Calu3 (cell line): ENCODE measurements around the gene PLAAT3. TPM values are rescaled to one million over a fixed set of nuclear protein-coding genes. Genes with fewer than 3 reads are reported as not detected.

ENCODE experiments used
- BruUV-seq: library from RNA; stranded (reverse); fragments of 400-500 nt; replicated peaks from 2 replicates; lab custom pipeline; 2021; lab: Mats Ljungman, UMichigan
- CTCF ChIA-PET: fragments of 300-600 bp; sonication (Branson Sonifier 250); formaldehyde crosslinking; loops from one replicate; lab custom pipeline; 2022; ENCODE audit warnings: antibody characterized with exemption; lab: Charles Lee
- DNase-seq: peaks from one replicate; pipeline ENCODE4 v3.0.0; 2022
- H3K27ac Mint-ChIP-seq: one replicate; pipeline ENCODE4 v1.8.0; 2022; ENCODE audit warnings: mixed read lengths; ENCODE audit not compliant: unreplicated experiment
- H3K27me3 Mint-ChIP-seq: one replicate; pipeline ENCODE4 v1.8.0; 2022; ENCODE audit warnings: mixed read lengths; ENCODE audit not compliant: unreplicated experiment
- H3K36me3 Mint-ChIP-seq: one replicate; pipeline ENCODE4 v1.8.0; 2022; ENCODE audit warnings: mild to moderate bottlenecking, moderate library complexity, mixed read lengths; ENCODE audit not compliant: insufficient read depth, unreplicated experiment
- H3K4me1 Mint-ChIP-seq: one replicate; pipeline ENCODE4 v1.8.0; 2022; ENCODE audit warnings: mild to moderate bottlenecking, low read depth, mixed read lengths; ENCODE audit not compliant: unreplicated experiment
- H3K4me3 Mint-ChIP-seq: one replicate; pipeline ENCODE4 v1.8.0; 2022; ENCODE audit warnings: mild to moderate bottlenecking, low read depth, moderate library complexity, mixed read lengths; ENCODE audit not compliant: unreplicated experiment
- H3K9me3 Mint-ChIP-seq: one replicate; pipeline ENCODE4 v1.8.0; 2022; ENCODE audit warnings: low read depth, mixed read lengths; ENCODE audit not compliant: unreplicated experiment
- intact Hi-C: fragments of 100-400 bp; cut with micrococcal nuclease; formaldehyde crosslinking; loops from one replicate; pipeline ENCODE4 v1.10.0; 2022; ENCODE audit not compliant: unreplicated experiment
- total RNA-seq: library from RNA; stranded (reverse); gene quantifications from 2 replicates; pipeline ENCODE4 v1.2.3, GENCODE V29; 2022
- TF ChIP-seq, protein P1 (sequence below): fragments of 200-600 bp; IDR thresholded peaks from one replicate; pipeline ENCODE4 v1.8.0; 2022; ENCODE audit warnings: antibody characterized with exemption; ENCODE audit not compliant: unreplicated experiment

Gene PLAAT3
- total RNA-seq, 1 experiment from 2014 or later: 297 TPM

DNA sequence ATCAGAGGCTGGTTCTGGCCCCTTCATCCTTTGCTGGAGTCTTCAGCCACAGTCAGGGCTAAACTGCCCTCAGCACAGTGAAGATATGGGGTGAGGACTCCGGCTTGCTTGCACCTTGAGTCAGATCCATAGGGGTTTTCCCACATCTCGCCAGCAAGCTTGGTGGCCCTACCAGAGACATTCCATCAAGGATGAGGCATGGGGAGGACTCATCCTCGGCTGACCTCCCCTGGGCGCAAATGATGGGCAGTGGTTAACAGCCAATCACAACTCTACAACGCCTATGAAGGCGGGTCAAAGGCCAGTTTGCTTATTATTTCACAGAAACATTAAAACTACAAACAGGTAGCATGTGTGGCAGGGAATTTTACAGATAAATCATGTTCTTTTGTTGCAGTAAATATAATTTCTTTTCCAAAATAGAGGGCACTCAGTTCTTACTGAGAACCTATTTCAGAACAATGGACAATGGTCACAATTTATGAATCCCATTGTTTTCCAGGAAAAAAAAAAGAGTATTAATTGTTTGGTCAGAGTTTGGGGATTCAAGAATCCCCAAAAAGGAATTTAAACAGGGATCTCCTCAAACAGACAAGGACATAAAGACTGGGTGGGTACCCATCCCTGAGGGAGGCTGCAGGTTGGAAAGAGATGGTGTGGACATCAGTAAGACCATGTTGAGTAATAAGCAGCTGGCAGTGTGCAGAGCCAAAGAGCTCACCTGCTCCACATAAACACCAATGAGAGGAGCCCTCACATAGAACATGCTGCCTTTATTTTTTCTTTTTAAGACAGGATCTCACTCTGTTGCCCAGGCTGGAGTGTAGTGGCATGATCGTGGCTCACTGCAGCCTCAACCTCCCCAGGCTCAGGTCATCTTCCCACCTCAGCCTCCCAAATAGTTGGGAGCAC, 14.8 kb downstream of the PLAAT3 start:
- peaks cover 52% of the 10 kb centered on the region for H3K4me1 Mint-ChIP-seq
- H3K4me3 Mint-ChIP-seq: peak overlapping the region; percentile 19
- H3K27ac Mint-ChIP-seq: peak overlapping the region; percentile 27
- TF ChIP-seq, protein P1, sequence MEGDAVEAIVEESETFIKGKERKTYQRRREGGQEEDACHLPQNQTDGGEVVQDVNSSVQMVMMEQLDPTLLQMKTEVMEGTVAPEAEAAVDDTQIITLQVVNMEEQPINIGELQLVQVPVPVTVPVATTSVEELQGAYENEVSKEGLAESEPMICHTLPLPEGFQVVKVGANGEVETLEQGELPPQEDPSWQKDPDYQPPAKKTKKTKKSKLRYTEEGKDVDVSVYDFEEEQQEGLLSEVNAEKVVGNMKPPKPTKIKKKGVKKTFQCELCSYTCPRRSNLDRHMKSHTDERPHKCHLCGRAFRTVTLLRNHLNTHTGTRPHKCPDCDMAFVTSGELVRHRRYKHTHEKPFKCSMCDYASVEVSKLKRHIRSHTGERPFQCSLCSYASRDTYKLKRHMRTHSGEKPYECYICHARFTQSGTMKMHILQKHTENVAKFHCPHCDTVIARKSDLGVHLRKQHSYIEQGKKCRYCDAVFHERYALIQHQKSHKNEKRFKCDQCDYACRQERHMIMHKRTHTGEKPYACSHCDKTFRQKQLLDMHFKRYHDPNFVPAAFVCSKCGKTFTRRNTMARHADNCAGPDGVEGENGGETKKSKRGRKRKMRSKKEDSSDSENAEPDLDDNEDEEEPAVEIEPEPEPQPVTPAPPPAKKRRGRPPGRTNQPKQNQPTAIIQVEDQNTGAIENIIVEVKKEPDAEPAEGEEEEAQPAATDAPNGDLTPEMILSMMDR: no peak
- no peak for DNase-seq
- no peaks in the 10 kb centered on the region for H3K27me3 Mint-ChIP-seq
- peaks cover 2% of the 10 kb centered on the region for H3K9me3 Mint-ChIP-seq
- CTCF ChIA-PET: interaction anchor here (0.7 kb wide), 1 partner anchor 32 kb away, joined by 5 read pairs; no protein-coding TSS in a partner anchor
- intact Hi-C loops: no loop called here
- BruUV-seq: no TSS peak
- H3K36me3 Mint-ChIP-seq: peaks cover 76% of the 10 kb centered on the region

DNA sequence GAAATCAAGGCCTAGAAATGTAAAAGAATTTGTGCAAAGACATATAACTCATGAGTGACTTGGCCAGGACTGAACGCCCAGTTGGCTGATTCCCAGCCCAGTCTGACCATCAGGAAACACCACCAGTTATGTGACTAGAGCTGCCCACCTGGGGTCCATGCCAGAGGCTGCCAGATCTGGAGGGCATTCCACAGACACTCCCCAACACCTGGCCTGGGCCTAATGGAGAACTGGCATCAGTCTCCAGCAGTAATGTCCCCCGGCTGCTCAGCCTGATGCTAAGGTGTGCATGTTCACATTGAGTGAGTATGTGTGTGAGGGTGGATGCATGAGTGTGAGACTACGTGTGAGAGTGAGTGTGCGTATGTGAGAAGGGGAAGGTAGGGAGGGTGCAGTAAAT, 15.7 kb downstream of the PLAAT3 start:
- Mint-ChIP-seq H3K9me3 (peaks cover 2% of the 10 kb centered on the region), H3K27ac (peak overlapping the region; percentile 27), H3K4me3 (peak overlapping the region; percentile 19), H3K4me1 (peaks cover 57% of the 10 kb centered on the region), H3K27me3 (no peaks in the 10 kb centered on the region), H3K36me3 (peaks cover 80% of the 10 kb centered on the region)
- intact Hi-C loops: no loop called here
- TF ChIP-seq, protein P1: no peak
- no peak for DNase-seq
- BruUV-seq: no TSS peak
- CTCF ChIA-PET: no interaction called here

DNA sequence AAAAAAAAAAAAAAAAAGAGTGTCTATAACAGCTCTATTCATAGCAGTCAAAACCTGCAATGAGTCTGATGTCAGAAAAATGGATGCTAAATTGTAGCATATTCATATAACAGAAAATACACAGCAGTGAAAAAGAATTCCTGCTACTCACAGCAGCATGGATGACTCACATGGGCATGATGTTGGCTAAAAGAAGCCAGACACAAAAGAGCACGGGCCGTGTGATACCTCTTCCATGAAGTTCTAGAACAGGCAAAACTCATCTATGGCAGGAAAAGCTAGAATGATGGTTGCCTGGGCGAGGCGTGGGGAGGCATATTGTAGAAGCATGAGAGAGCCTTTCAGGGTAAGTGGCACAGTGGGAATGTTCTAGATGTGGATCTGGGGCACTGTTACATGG, 18.9 kb downstream of the PLAAT3 start:
- Mint-ChIP-seq H3K27me3 (no peaks in the 10 kb centered on the region), H3K4me3 (no peak overlapping the region), H3K27ac (no peak overlapping the region), H3K36me3 (peaks cover 91% of the 10 kb centered on the region), H3K9me3 (peaks cover 2% of the 10 kb centered on the region), H3K4me1 (peaks cover 57% of the 10 kb centered on the region)
- intact Hi-C loops: no loop called here
- TSS peak; percentile 6 for BruUV-seq
- no peak for DNase-seq
- CTCF ChIA-PET: interaction anchor here (0.5 to 0.6 kb wide), 2 partner anchors 33 to 445 kb away, joined by 4 to 5 read pairs; no protein-coding TSS in a partner anchor
- TF ChIP-seq, protein P1: no peak

DNA sequence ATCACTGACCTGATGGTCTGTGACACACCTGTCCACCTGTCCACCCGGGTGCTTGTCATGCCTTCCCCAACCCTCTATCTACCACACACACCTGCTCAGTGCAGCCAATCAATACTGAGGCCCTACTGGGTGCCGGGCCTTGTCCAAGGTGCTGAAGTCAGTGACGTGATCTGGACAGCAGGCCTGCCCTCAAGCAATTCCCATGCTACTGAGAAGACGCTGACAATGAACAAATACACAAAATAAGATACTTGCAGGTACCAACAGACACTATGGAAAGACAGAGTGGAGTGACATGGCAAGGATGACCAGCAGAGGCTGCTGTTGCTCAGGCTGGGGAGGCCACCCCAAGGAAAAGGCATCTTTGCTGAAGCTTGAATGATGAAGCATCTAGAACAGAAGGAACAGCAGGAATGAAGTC, 21.2 kb downstream of the PLAAT3 start:
- intact Hi-C loops: loop anchor here (2.0 kb wide), 1 partner anchor 42 kb away; no protein-coding TSS in a partner anchor
- BruUV-seq: no TSS peak
- H3K9me3 Mint-ChIP-seq: no peaks in the 10 kb centered on the region

More for the DNA sequence above, 21.2 kb downstream of the PLAAT3 start:
- H3K4me1 Mint-ChIP-seq: peaks cover 46% of the 10 kb centered on the region
- H3K4me3 Mint-ChIP-seq: no peak overlapping the region
- H3K36me3 Mint-ChIP-seq: peaks cover 89% of the 10 kb centered on the region
- CTCF ChIA-PET: no interaction called here
- TF ChIP-seq, protein P1: peak; percentile 54
- no peaks in the 10 kb centered on the region for H3K27me3 Mint-ChIP-seq
- H3K27ac Mint-ChIP-seq: peak overlapping the region; percentile 68
- DNase-seq: peak; percentile 44
